NCI-H2107 treated with DMSO at 0.1 percent for 48 hours (cell line): Measurements from ENCODE around the gene IQCE.
"Not testable (repeated sequence)": the region's sequence is repeated elsewhere in the genome, so short reads cannot be mapped to it uniquely, and the experiment has no call there.

Experiments
- DNase-seq: peaks from one replicate; lab custom pipeline; 2025; ENCODE audit not compliant: unreplicated experiment; lab: John Stamatoyannopoulos, UW

The IQCE gene

GRCh38 chr7:2551418-2551817 lies 7.4 kb upstream of the IQCE start:
- no peak for DNase-seq

DNA sequence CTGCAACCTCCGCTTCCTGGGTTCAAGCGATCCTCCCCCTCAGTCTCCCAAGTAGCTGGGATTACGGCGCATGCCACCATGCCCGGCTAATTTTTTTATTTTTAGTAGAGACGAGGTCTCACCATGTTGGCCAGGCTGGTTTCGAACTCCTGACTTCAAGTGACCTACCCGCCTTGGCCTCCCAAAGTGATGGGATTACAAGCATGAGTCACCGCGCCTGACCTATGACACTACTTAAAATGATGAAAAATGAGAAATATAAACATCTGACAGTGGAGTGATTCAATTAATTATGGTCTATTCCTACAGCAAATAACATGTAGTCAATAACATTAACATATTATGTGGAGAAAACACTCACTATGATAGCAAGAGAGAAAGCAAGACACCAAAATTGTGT lies 5.7 kb upstream of the IQCE start:
- no peak for DNase-seq

DNA sequence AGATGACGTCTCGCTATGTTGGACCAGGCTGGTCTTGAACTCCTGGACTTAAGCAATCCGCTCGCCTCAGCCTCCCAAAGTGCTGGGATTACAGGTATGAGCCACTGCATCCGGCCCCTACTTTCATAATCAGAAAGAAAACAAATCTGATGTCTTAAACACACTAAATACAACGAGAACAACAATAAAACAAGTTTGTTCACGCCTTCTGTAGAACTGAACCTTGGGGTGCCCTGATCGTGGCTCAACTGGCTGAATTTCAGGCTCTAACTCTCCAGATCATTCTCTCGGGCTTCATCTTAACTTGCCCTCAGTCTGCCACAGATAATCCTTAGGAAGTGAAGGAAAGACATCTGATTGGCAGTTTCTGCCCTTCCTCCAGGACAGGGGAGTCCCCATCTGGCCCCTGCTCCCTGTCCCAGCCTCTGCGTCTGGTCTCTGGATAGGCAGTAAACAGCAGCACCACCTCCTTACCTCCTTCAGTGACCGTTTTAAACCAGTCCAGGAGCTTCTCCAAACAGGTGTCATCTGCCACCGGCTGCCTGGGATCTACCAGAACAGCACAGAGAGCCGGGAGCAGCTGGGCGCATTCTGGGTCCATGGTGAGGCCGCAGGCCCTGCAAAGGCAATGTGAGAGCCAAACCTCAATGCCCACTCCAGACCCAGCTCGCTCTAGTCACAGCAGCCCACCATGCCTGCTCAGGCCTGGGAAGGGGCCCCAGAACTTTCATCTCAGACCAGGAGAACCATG lies 4.8 kb upstream of the IQCE start:
- no peak for DNase-seq

GRCh38 chr7:2554661-2555111 lies 4.1 kb upstream of the IQCE start:
- DNase-seq, result no peak

GRCh38 chr7:2555121-2556052 lies 3.4 kb upstream of the IQCE start, which contains the start of gene BRAT1:
BRAT1 (minus strand) TSS chr7:2555524; CDS start chr7:2554431, 1,093 bp downstream.
- DNase-seq, result peak; percentile 90

GRCh38 chr7:2559283-2559950 lies 638 bp downstream of the IQCE start:
- DNase-seq, result no peak

GRCh38 chr7:2563955-2564354 lies 5.2 kb downstream of the IQCE start:
- not testable (repeated sequence) for DNase-seq

GRCh38 chr7:2564970-2565540 lies 6.3 kb downstream of the IQCE start:
- DNase-seq, result no peak

GRCh38 chr7:2566348-2566889 lies 7.6 kb downstream of the IQCE start:
- no peak for DNase-seq

GRCh38 chr7:2566890-2567678 lies 8.3 kb downstream of the IQCE start:
- no peak for DNase-seq

- no peak for DNase-seq
Observed at GRCh38 chr7:2567679-2568278, 9.0 kb downstream of the IQCE start.

GRCh38 chr7:2568521-2569223 lies 9.9 kb downstream of the IQCE start:
- DNase-seq, result no peak

DNA sequence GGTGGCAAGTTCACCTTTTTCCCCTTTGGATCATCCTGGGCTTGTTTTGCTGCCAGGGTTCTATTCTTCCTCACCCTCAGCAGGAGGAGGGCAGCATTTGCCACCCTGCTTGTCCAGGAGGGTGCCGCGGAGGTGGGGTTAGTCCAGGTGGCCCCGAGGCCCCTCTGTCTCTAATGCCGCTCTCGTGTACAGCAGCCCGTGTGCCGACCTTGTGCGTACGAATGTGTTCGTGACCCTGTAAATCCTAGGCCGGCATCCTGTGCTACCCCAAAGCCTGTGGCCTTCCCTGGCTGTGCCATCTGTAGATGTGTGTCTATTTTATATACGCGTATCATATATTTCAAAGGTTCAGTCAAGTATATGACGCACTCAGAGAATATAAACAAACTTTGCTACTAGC lies 10.6 kb downstream of the IQCE start:
- no peak for DNase-seq

DNA sequence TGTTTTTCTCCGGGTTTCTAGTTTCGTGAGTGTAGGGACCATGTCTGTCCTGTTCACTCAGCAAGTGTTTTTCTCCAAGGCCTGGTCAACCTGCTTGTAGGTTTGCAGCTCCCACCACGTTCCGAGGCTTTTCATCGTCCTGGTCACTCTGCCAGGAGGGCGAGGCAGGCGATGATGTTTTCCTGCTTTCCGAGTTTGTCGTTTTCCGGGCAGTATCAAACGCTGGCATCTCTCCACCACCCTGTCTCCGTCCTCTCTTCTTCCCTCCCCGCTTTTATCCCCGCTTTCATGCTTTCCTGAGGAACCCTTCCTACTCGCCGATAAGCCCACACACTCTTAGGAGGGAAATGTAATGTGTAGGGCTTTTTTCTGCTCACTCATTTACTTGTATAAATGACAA lies 11.2 kb downstream of the IQCE start:
- no peak for DNase-seq

- DNase-seq, result no peak
Observed at GRCh38 chr7:2571409-2571808, 12.6 kb downstream of the IQCE start.

DNA sequence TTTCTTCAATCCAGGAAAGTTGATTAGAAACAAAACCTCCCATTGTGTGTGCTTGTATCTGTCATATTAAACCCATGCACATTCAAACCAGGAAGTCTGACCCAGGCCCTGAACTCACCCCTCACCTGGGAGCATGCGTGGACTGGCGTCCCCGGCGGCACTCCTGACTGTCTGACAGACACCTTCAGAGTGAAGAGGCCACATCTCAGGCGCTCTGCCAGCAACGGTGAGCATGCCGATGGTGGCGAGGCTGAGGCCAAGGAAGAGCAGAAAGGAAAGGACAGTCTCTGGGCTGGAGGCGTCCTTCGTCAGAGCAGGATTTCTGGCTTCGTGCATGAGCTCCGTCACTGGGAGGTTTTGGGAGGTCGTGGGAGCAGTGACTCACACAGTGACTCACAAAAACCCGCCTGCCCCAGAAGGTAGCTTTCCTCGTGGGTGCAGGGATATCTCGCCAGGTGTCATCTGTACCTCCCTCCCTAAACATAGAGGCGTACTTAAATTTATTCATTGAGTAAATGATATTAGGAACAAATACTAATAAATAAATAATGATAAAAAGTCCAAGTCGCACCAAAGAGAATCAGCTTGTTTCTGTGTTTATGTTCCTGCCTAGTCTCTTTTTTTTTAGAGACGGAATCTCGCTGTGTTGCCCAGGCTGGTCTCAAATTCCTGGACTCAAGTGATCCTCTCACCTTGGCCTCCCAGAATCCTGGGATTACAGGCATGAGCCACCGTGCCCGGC lies 13.5 kb downstream of the IQCE start:
- DNase-seq, result no peak

GRCh38 chr7:2573761-2574160 lies 15.0 kb downstream of the IQCE start:
- DNase-seq, result no peak

- no peak for DNase-seq
Observed at GRCh38 chr7:2575046-2575732, 16.4 kb downstream of the IQCE start.
